ENCODE measurements around the gene AHRR. TPM values are rescaled to one million over a fixed set of nuclear protein-coding genes. Genes with fewer than 3 reads are reported as not detected.

Gene AHRR
- total and polyA plus RNA-seq, 9 of the 15 experiments (the other 6 are each of a cell fraction or from before 2014, with no cell fraction given): 0.06 to 1.6 (median 0.75) TPM; not detected in 1

GRCh38 chr5:442335-443238, 121.1 kb downstream of the AHRR start, which contains the start of gene EXOC3 (continued):
- TF ChIP-seq ELF1 (tag; IDR thresholded peaks at IDR 0.05) (peak; percentile 92), ERF (CRISPR knock-in tag; IDR thresholded peaks at IDR 0.05) (0 out of 2 replicates have a peak, but pooled peaks have one; percentile 31), ZNF76 (CRISPR knock-in tag; IDR thresholded peaks at IDR 0.05; ENCODE audit: borderline replicate concordance) (0 out of 2 replicates have a peak, but pooled peaks have one; percentile 7), EGR1 (conservative IDR thresholded peaks at IDR 0.05) (no peak), SAFB (IDR thresholded peaks at IDR 0.05; ENCODE audit: borderline replicate concordance, low read depth, low read length) (no peak), ZNF124 (CRISPR knock-in tag; IDR thresholded peaks at IDR 0.05) (no peak), ETS2 (tag; IDR thresholded peaks at IDR 0.05; ENCODE audit: borderline replicate concordance, poor library complexity, severe bottlenecking) (no peak), MEIS2 (IDR thresholded peaks at IDR 0.05; ENCODE audit: partially characterized antibody) (no peak), RBFOX2 (IDR thresholded peaks at IDR 0.05; ENCODE audit: low read depth, low read length) (peak; percentile 93), ZNF165 (CRISPR knock-in tag; IDR thresholded peaks at IDR 0.05; ENCODE audit: borderline replicate concordance) (no peak), ZBTB7A (IDR thresholded peaks at IDR 0.05; ENCODE audit: borderline replicate concordance, control insufficient read depth, low read depth, low read length) (peak; percentile 78; the same call in 1 of the 2 replicates), SP1 (CRISPR knock-in tag; IDR thresholded peaks at IDR 0.05) (0 out of 2 replicates have a peak, but pooled peaks have one; percentile 39), ZNF431 (CRISPR knock-in tag; IDR thresholded peaks at IDR 0.05) (peak; percentile 74), SMAD4 (CRISPR knock-in tag; conservative IDR thresholded peaks at IDR 0.05) (no peak; the same call in none of the 2 replicates), ETV5 (CRISPR knock-in tag; IDR thresholded peaks at IDR 0.05; ENCODE audit: low read depth) (peak; percentile 78), SRSF1 (IDR thresholded peaks at IDR 0.05; ENCODE audit: low read depth, low read length) (no peak), HDAC3 (IDR thresholded peaks at IDR 0.05; ENCODE audit: borderline replicate concordance, partially characterized antibody) (no peak), CHD1 (IDR thresholded peaks at IDR 0.05; ENCODE audit: low read length) (no peak), GABPB2 (CRISPR knock-in tag; conservative IDR thresholded peaks at IDR 0.05) (no peak), E2F3 (CRISPR knock-in tag; IDR thresholded peaks at IDR 0.05) (0 out of 2 replicates have a peak, but pooled peaks have one; percentile 38), CHCHD3 (CRISPR knock-in tag; IDR thresholded peaks at IDR 0.05) (no peak), ATF6 (CRISPR knock-in tag; IDR thresholded peaks at IDR 0.05) (no peak), CC2D1A (IDR thresholded peaks at IDR 0.05) (no peak), TEAD4 (IDR thresholded peaks at IDR 0.05; ENCODE audit: low read length) (peak; percentile 26), TEAD4 (CRISPR knock-in tag; IDR thresholded peaks at IDR 0.05; ENCODE audit: borderline replicate concordance) (0 out of 2 replicates have a peak, but pooled peaks have one; percentile 60), NCOA4 (IDR thresholded peaks at IDR 0.05; ENCODE audit: partially characterized antibody) (no peak), HEY1 (CRISPR knock-in tag; IDR thresholded peaks at IDR 0.05; ENCODE audit: borderline replicate concordance) (no peak), CCNT2 (IDR thresholded peaks at IDR 0.05; ENCODE audit: borderline replicate concordance, extremely low read depth, insufficient read length, low read depth, low read length) (peak; percentile 61)
